ENCODE results near the gene WDFY3.

WDFY3 gene

GRCh38 chr4:84750260-84750959 is 216.1 kb downstream of the WDFY3 start:
- FAIRE-seq (no peak), DNase-seq (ENCODE audit: insufficient read length, low spot score) (no peak)
- TF ChIP-seq POLR2A (IDR thresholded peaks at IDR 0.05; ENCODE audit: low read depth, low read length) = no peak

- no peak for FAIRE-seq
- no peak for TF ChIP-seq POLR2A (IDR thresholded peaks at IDR 0.05; ENCODE audit: low read depth, low read length)
- no peak for DNase-seq (ENCODE audit: insufficient read length, low spot score)
Observed at GRCh38 chr4:84740057-84740456, 226.4 kb downstream of the WDFY3 start.

- DNase-seq (ENCODE audit: insufficient read length, low spot score) = no peak
- TF ChIP-seq POLR2A (IDR thresholded peaks at IDR 0.05; ENCODE audit: low read depth, low read length) = no peak
- no peak for FAIRE-seq
Observed at GRCh38 chr4:84738622-84739021, 227.9 kb downstream of the WDFY3 start.

GRCh38 chr4:84737656-84738055 is 228.8 kb downstream of the WDFY3 start:
- FAIRE-seq (no peak), DNase-seq (ENCODE audit: insufficient read length, low spot score) (no peak)
- TF ChIP-seq POLR2A (IDR thresholded peaks at IDR 0.05; ENCODE audit: low read depth, low read length) = no peak

- FAIRE-seq = no peak
- no peak for DNase-seq (ENCODE audit: insufficient read length, low spot score)
- no peak for TF ChIP-seq POLR2A (IDR thresholded peaks at IDR 0.05; ENCODE audit: low read depth, low read length)
Observed at GRCh38 chr4:84734037-84734436, 232.5 kb downstream of the WDFY3 start.

- no peak for TF ChIP-seq POLR2A (IDR thresholded peaks at IDR 0.05; ENCODE audit: low read depth, low read length)
- no peak for DNase-seq (ENCODE audit: insufficient read length, low spot score)
- FAIRE-seq = no peak
Observed at GRCh38 chr4:84733343-84734033, 233.0 kb downstream of the WDFY3 start.

- no peak for TF ChIP-seq POLR2A (IDR thresholded peaks at IDR 0.05; ENCODE audit: low read depth, low read length)
- no peak for DNase-seq (ENCODE audit: insufficient read length, low spot score)
- FAIRE-seq = no peak
Observed at GRCh38 chr4:84730375-84730774, 236.1 kb downstream of the WDFY3 start.

GRCh38 chr4:84727491-84727890 is 239.0 kb downstream of the WDFY3 start:
- FAIRE-seq (no peak), DNase-seq (ENCODE audit: insufficient read length, low spot score) (no peak)
- TF ChIP-seq POLR2A (IDR thresholded peaks at IDR 0.05; ENCODE audit: low read depth, low read length) = no peak

- DNase-seq (ENCODE audit: insufficient read length, low spot score) = no peak
- FAIRE-seq = no peak
- TF ChIP-seq POLR2A (IDR thresholded peaks at IDR 0.05; ENCODE audit: low read depth, low read length) = no peak
Observed at GRCh38 chr4:84726356-84726755, 240.1 kb downstream of the WDFY3 start.

GRCh38 chr4:84722720-84723119 is 243.8 kb downstream of the WDFY3 start:
- FAIRE-seq (no peak), DNase-seq (ENCODE audit: insufficient read length, low spot score) (no peak)
- no peak for TF ChIP-seq POLR2A (IDR thresholded peaks at IDR 0.05; ENCODE audit: low read depth, low read length)

GRCh38 chr4:84719115-84719514 is 247.4 kb downstream of the WDFY3 start:
- no peak for DNase-seq (ENCODE audit: insufficient read length, low spot score)
- FAIRE-seq = no peak
- no peak for TF ChIP-seq POLR2A (IDR thresholded peaks at IDR 0.05; ENCODE audit: low read depth, low read length)

- DNase-seq (ENCODE audit: insufficient read length, low spot score) (no peak), FAIRE-seq (no peak)
- TF ChIP-seq POLR2A (IDR thresholded peaks at IDR 0.05; ENCODE audit: low read depth, low read length) = no peak
Observed at GRCh38 chr4:84718699-84719098, 247.8 kb downstream of the WDFY3 start.

GRCh38 chr4:84710548-84710947 is 255.9 kb downstream of the WDFY3 start:
- TF ChIP-seq POLR2A (IDR thresholded peaks at IDR 0.05; ENCODE audit: low read depth, low read length) = no peak
- FAIRE-seq = no peak
- no peak for DNase-seq (ENCODE audit: insufficient read length, low spot score)

- no peak for FAIRE-seq
- no peak for TF ChIP-seq POLR2A (IDR thresholded peaks at IDR 0.05; ENCODE audit: low read depth, low read length)
- DNase-seq (ENCODE audit: insufficient read length, low spot score) = no peak
Observed at GRCh38 chr4:84708406-84709135, 257.9 kb downstream of the WDFY3 start.

Data from H54 (cell line).